Naive B cell (primary cell): ENCODE measurements around the gene KYAT1. TPM values are rescaled to one million over a fixed set of nuclear protein-coding genes. Genes with fewer than 3 reads are reported as not detected.
A peak's percentile ranks its signal among the peaks of the same experiment; 100 is the strongest.

Experiments
- ATAC-seq, 2 donors: fragments of 150-1000 bp; cut with Tn5 transposase; 2 replicates each; pipeline ENCODE4 v1.10.0; 2021; ENCODE audit warnings: low read depth in 2 of 2, mild to moderate bottlenecking in 2 of 2, moderate library complexity in 2 of 2
- DNase-seq: peaks from one replicate; pipeline ENCODE4 v3.0.0; 2022
- H3K27ac Mint-ChIP-seq, 6 donors: one replicate each; pipeline ENCODE4 v1.8.0; 2020 to 2022; ENCODE audit warnings: mild to moderate bottlenecking in 6 of 6, mixed read lengths in 6 of 6, moderate library complexity in 5 of 6, inconsistent platforms in 2 of 6
- H3K27me3 Mint-ChIP-seq, 3 donors: one replicate each; pipeline ENCODE4 v1.8.0; 2021 to 2022; ENCODE audit warnings: mixed read lengths in 3 of 3, mild to moderate bottlenecking in 1 of 3
- H3K36me3 Mint-ChIP-seq, 2 donors: one replicate each; pipeline ENCODE4 v1.8.0; 2020 to 2022; ENCODE audit warnings: mixed read lengths in 2 of 2, inconsistent platforms in 1 of 2, mild to moderate bottlenecking in 1 of 2
- H3K4me1 Mint-ChIP-seq, 3 donors: one replicate each; pipeline ENCODE4 v1.8.0; 2020 to 2022; ENCODE audit warnings: mixed read lengths in 3 of 3, inconsistent platforms in 1 of 3, mild to moderate bottlenecking in 1 of 3, moderate library complexity in 1 of 3
- H3K4me3 Mint-ChIP-seq, 8 donors: one replicate each; pipeline ENCODE4 v1.8.0; 2020 to 2022; ENCODE audit warnings: mild to moderate bottlenecking in 8 of 8, mixed read lengths in 8 of 8, moderate library complexity in 8 of 8, inconsistent platforms in 2 of 8
- H3K9me3 Mint-ChIP-seq, 7 donors: one replicate each; pipeline ENCODE4 v1.8.0; 2020 to 2022; ENCODE audit warnings: mixed read lengths in 7 of 7, mild to moderate bottlenecking in 5 of 7, inconsistent platforms in 2 of 7, moderate library complexity in 1 of 7
- polyA plus RNA-seq, 6 donors: library from polyadenylated mRNA; unstranded; fragments of 300-500 nt; fragmentation: Illumina TruSeq; gene quantifications; one replicate each; pipeline ENCODE4 v1.2.3, GENCODE V29; 2021; ENCODE audit warnings: low read depth in 6 of 6

Gene KYAT1
- polyA plus RNA-seq, 6 donors from 2014 or later: 7.0 to 9.7 (median 8.5) TPM

DNA sequence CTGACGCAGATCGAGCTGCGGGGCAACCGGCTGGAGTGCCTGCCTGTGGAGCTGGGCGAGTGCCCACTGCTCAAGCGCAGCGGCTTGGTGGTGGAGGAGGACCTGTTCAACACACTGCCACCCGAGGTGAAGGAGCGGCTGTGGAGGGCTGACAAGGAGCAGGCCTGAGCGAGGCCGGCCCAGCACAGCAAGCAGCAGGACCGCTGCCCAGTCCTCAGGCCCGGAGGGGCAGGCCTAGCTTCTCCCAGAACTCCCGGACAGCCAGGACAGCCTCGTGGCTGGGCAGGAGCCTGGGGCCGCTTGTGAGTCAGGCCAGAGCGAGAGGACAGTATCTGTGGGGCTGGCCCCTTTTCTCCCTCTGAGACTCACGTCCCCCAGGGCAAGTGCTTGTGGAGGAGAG lies 34.5 kb upstream of the KYAT1 start:
- peak overlapping the region in 1 of 6 donors; percentile 34 for H3K27ac Mint-ChIP-seq
- H3K4me3 Mint-ChIP-seq: no peak overlapping the region
- peaks cover 5 to 17% (median 13%) of the 10 kb centered on the region in 3 donors for H3K4me1 Mint-ChIP-seq
- H3K9me3 Mint-ChIP-seq: no peaks in the 10 kb centered on the region
- H3K36me3 Mint-ChIP-seq: peaks cover 5% of the 10 kb centered on the region in 2 donors
- H3K27me3 Mint-ChIP-seq: no peaks in the 10 kb centered on the region
- no peak for DNase-seq
- no peak for ATAC-seq

- Mint-ChIP-seq H3K27me3 (no peaks in the 10 kb centered on the region), H3K4me1 (peaks cover 8 to 17% (median 13%) of the 10 kb centered on the region in 3 donors), H3K36me3 (peaks cover 5 to 8% of the 10 kb centered on the region in 2 donors), H3K9me3 (no peaks in the 10 kb centered on the region), H3K27ac (no peak overlapping the region), H3K4me3 (no peak overlapping the region)
- DNase-seq (no peak), ATAC-seq (no peak)
These were observed 32.4 kb upstream of the KYAT1 start for GRCh38 chr9:128913995-128914772.

- H3K4me3 Mint-ChIP-seq: no peak overlapping the region
- no peaks in the 10 kb centered on the region for H3K9me3 Mint-ChIP-seq
- no peak for ATAC-seq
- H3K4me1 Mint-ChIP-seq: peaks cover 8 to 17% (median 13%) of the 10 kb centered on the region in 3 donors
- H3K27me3 Mint-ChIP-seq: no peaks in the 10 kb centered on the region
- DNase-seq: no peak
- H3K27ac Mint-ChIP-seq: peak overlapping the region in 4 of 6 donors; percentile 5 to 71 (median 36)
- H3K36me3 Mint-ChIP-seq: peaks cover 13 to 15% of the 10 kb centered on the region in 2 donors
These were observed 31.5 kb upstream of the KYAT1 start for GRCh38 chr9:128913048-128913900.

GRCh38 chr9:128912270-128912853 lies 30.6 kb upstream of the KYAT1 start:
- Mint-ChIP-seq H3K27me3 (no peaks in the 10 kb centered on the region), H3K4me1 (peaks cover 8 to 17% (median 13%) of the 10 kb centered on the region in 3 donors), H3K4me3 (no peak overlapping the region), H3K9me3 (no peaks in the 10 kb centered on the region), H3K36me3 (peaks cover 14 to 19% of the 10 kb centered on the region in 2 donors), H3K27ac (peak overlapping the region in 4 of 6 donors; percentile 5 to 69 (median 26))
- no peak for DNase-seq
- ATAC-seq: no peak

DNA sequence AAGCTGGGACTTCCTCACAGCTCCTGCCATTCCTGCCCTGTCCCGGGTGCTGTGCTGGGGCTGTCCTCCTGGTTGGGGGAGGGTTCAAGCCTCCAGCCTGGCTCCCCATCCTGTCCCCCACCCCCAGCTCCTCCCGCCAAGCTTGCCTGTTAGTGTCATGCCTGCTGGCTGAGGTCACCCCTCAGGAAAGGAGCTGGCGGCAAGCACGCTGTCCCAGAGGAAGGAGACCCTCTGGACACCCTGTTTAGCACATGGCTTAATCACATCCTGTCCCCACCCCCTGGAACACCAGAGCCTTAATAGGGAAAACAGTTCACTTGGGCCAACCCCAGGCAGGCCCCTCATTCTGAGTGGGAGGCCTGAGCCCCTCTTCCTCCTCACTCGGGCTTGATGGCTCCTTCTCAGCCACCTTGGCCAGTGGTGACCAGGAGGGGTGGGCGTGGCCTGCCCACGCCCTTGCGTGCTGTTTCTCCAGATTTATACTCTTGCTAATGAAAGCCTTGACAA lies 29.8 kb upstream of the KYAT1 start:
- no peak overlapping the region for H3K27ac Mint-ChIP-seq
- H3K27me3 Mint-ChIP-seq: no peaks in the 10 kb centered on the region
- H3K4me3 Mint-ChIP-seq: no peak overlapping the region
- no peak for ATAC-seq
- DNase-seq: no peak
- peaks cover 14 to 21% of the 10 kb centered on the region in 2 donors for H3K36me3 Mint-ChIP-seq
- no peaks in the 10 kb centered on the region for H3K9me3 Mint-ChIP-seq
- H3K4me1 Mint-ChIP-seq: peaks cover 8 to 17% (median 14%) of the 10 kb centered on the region in 3 donors

DNA sequence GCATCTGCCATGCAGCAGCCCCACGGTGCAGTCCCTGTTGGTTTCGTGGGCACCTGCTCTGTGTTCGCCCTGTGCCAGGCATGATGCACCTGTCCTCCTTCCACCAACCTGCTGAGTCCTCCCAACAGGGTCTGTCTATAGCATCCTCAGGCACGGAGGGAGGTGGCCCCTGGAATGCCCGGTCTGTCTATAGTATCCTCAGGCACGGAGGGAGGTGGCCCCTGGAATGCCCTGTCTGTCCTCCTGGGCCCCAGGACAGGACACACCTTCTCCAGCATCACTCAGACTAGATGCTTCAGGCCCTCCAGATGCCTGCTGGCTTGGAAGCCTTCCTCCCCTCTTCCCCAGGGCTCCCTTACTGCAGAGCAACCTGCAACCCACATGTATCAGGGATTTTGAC lies 29.2 kb upstream of the KYAT1 start:
- Mint-ChIP-seq H3K27me3 (no peaks in the 10 kb centered on the region), H3K9me3 (no peaks in the 10 kb centered on the region), H3K27ac (no peak overlapping the region), H3K4me3 (no peak overlapping the region), H3K36me3 (peaks cover 14 to 21% of the 10 kb centered on the region in 2 donors), H3K4me1 (peaks cover 12 to 17% (median 17%) of the 10 kb centered on the region in 3 donors)
- DNase-seq (no peak), ATAC-seq (no peak)

GRCh38 chr9:128909859-128910258 lies 28.1 kb upstream of the KYAT1 start:
- no peak for ATAC-seq
- Mint-ChIP-seq H3K27ac (peak overlapping the region in 1 of 6 donors; percentile 69), H3K36me3 (peaks cover 14 to 21% of the 10 kb centered on the region in 2 donors), H3K9me3 (no peaks in the 10 kb centered on the region), H3K4me3 (no peak overlapping the region), H3K4me1 (peaks cover 14 to 17% (median 17%) of the 10 kb centered on the region in 3 donors), H3K27me3 (no peaks in the 10 kb centered on the region)
- DNase-seq: no peak

GRCh38 chr9:128908372-128908771 lies 26.6 kb upstream of the KYAT1 start:
- no peak for DNase-seq
- ATAC-seq: no peak
- Mint-ChIP-seq H3K4me3 (no peak overlapping the region), H3K36me3 (peaks cover 14 to 21% of the 10 kb centered on the region in 2 donors), H3K9me3 (no peaks in the 10 kb centered on the region), H3K4me1 (peaks cover 14 to 17% (median 16%) of the 10 kb centered on the region in 3 donors), H3K27ac (peak overlapping the region in 3 of 6 donors; percentile 38 to 85 (median 78)), H3K27me3 (no peaks in the 10 kb centered on the region)

GRCh38 chr9:128906741-128907140 lies 25.0 kb upstream of the KYAT1 start:
- Mint-ChIP-seq H3K4me1 (peaks cover 11 to 20% (median 14%) of the 10 kb centered on the region in 3 donors), H3K27ac (peak overlapping the region in 1 of 6 donors; percentile 66), H3K36me3 (peaks cover 14 to 21% of the 10 kb centered on the region in 2 donors), H3K9me3 (no peaks in the 10 kb centered on the region), H3K27me3 (no peaks in the 10 kb centered on the region), H3K4me3 (peak overlapping the region in 1 of 8 donors; percentile 54)
- ATAC-seq: no peak
- no peak for DNase-seq

DNA sequence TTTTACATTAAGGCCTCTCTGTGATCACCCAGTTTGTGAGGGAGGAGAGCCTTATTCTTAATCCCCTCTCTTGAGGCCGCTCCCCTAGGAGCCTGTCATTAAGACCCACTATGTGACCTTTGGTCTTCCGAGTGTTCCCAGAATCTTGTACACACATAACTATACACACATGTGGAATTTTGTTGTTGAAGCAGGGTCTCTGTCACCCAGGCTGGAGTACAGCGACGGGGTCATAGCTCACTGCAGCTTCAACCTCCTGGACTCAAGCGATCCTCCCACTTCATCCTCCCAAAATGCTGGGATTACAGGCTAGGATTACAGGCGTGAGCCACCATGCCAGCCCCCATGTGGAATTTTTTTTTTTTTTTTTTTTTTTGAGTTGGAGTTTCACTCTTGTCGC lies 24.2 kb upstream of the KYAT1 start:
- Mint-ChIP-seq H3K4me1 (peaks cover 15 to 22% (median 15%) of the 10 kb centered on the region in 3 donors), H3K9me3 (no peaks in the 10 kb centered on the region), H3K27ac (peak overlapping the region in 3 of 6 donors; percentile 57 to 85 (median 65)), H3K4me3 (no peak overlapping the region), H3K36me3 (peaks cover 14 to 21% of the 10 kb centered on the region in 2 donors), H3K27me3 (no peaks in the 10 kb centered on the region)
- no peak for DNase-seq
- no peak for ATAC-seq

GRCh38 chr9:128903871-128904620 lies 22.3 kb upstream of the KYAT1 start:
- DNase-seq (no peak), ATAC-seq (no peak)
- H3K4me3 Mint-ChIP-seq: no peak overlapping the region
- peaks cover 13 to 18% of the 10 kb centered on the region in 2 donors for H3K36me3 Mint-ChIP-seq
- H3K27me3 Mint-ChIP-seq: no peaks in the 10 kb centered on the region
- H3K27ac Mint-ChIP-seq: peak overlapping the region; percentile 41 to 99 (median 87)
- peaks cover 24 to 40% (median 26%) of the 10 kb centered on the region in 3 donors for H3K4me1 Mint-ChIP-seq
- H3K9me3 Mint-ChIP-seq: no peaks in the 10 kb centered on the region

DNA sequence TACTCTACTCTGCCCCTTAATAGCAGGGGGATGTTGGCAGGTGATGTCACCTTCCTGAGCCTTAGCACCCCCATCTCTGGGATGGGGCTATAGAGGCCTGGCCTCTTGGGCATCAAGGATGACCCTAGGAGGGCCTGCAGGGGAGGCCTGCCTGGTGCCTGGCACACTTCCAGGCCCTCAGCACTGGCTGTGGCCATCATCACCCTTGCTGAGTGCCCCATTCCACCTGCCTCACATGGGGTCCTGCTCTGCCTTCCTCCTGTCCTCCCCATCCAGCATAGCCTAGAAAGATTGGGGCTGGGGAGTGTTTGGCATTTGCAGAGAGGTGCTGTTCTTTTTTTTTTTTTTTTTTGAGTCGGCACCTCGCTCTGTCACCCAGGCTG lies 21.3 kb upstream of the KYAT1 start:
- Mint-ChIP-seq H3K4me1 (peaks cover 28 to 41% (median 30%) of the 10 kb centered on the region in 3 donors), H3K27ac (peak overlapping the region; percentile 91 to 99 (median 98)), H3K4me3 (peak overlapping the region in 6 of 8 donors; percentile 74 to 89 (median 80)), H3K9me3 (no peaks in the 10 kb centered on the region), H3K36me3 (peaks cover 4 to 9% of the 10 kb centered on the region in 2 donors), H3K27me3 (no peaks in the 10 kb centered on the region)
- DNase-seq: no peak
- no peak for ATAC-seq
